Activated CD4-positive, alpha-beta T cell treated with anti-CD3 and anti-CD28 coated beads, Interleukin-2, amount 10 ng/mL, durations not matched to agents 7 days and 5 days (primary cell): Measurements from ENCODE around the gene RAD51B. TPM values are rescaled to one million over a fixed set of nuclear protein-coding genes. Genes with fewer than 3 reads are reported as not detected.

Source experiments
- CTCF ChIA-PET: fragments of 350-600 bp; sonication (Branson Sonifier 250); formaldehyde crosslinking; loops from one replicate; lab custom pipeline; 2021; ENCODE audit warnings: antibody characterized with exemption; lab: Charles Lee
- POLR2A ChIA-PET: fragments of 350-600 bp; sonication (Branson Sonifier 250); formaldehyde crosslinking; loops from one replicate; lab custom pipeline; 2021; ENCODE audit warnings: antibody characterized with exemption; lab: Charles Lee
- DNase-seq: peaks from one replicate; pipeline ENCODE4 v3.0.0-alpha.2; 2020
- H3K27ac Mint-ChIP-seq: one replicate; pipeline ENCODE4 v1.8.0; 2021; ENCODE audit warnings: mild to moderate bottlenecking, moderate library complexity, mixed read lengths
- H3K27me3 Mint-ChIP-seq: one replicate; pipeline ENCODE4 v1.8.0; 2021; ENCODE audit warnings: mixed read lengths
- H3K36me3 Mint-ChIP-seq: one replicate; pipeline ENCODE4 v1.8.0; 2021; ENCODE audit warnings: low read depth, mixed read lengths
- H3K4me1 Mint-ChIP-seq: one replicate; pipeline ENCODE4 v1.8.0; 2021; ENCODE audit warnings: mixed read lengths
- H3K4me3 Mint-ChIP-seq: one replicate; pipeline ENCODE4 v1.8.0; 2021; ENCODE audit warnings: mild to moderate bottlenecking, moderate library complexity, mixed read lengths
- H3K9me3 Mint-ChIP-seq: one replicate; pipeline ENCODE4 v1.8.0; 2021; ENCODE audit warnings: mixed read lengths
- total RNA-seq, 2 experiments: library from RNA; stranded (reverse); gene quantifications; one replicate each; pipeline ENCODE4 v1.2.3, GENCODE V29; 2021

Gene RAD51B
- total RNA-seq, 2 experiments from 2014 or later: 20.6 to 30.3 TPM

- Mint-ChIP-seq H3K4me1 (no peaks in the 10 kb centered on the region), H3K4me3 (no peak overlapping the region), H3K27me3 (no peaks in the 10 kb centered on the region), H3K9me3 (no peaks in the 10 kb centered on the region), H3K36me3 (no peaks in the 10 kb centered on the region), H3K27ac (no peak overlapping the region)
- no peak for DNase-seq
- ChIA-PET CTCF (interaction anchor here (0.7 to 1.7 kb wide), 3 partner anchors 9 to 12 kb away, joined by 3 to 5 read pairs (median 5); no protein-coding TSS in a partner anchor), POLR2A (no interaction called here)
Observed at GRCh38 chr14:68748691-68749090, 929.1 kb downstream of the RAD51B start.

GRCh38 chr14:68749487-68750475, 930.2 kb downstream of the RAD51B start:
- ChIA-PET POLR2A (no interaction called here), CTCF (interaction anchor here (0.7 kb wide), 1 partner anchor 12 kb away, joined by 3 read pairs; no protein-coding TSS in a partner anchor)

GRCh38 chr14:68752271-68753006, 932.9 kb downstream of the RAD51B start:
- Mint-ChIP-seq H3K27me3 (no peaks in the 10 kb centered on the region), H3K27ac (no peak overlapping the region), H3K4me1 (peaks cover 4% of the 10 kb centered on the region), H3K9me3 (no peaks in the 10 kb centered on the region), H3K36me3 (no peaks in the 10 kb centered on the region), H3K4me3 (no peak overlapping the region)
- POLR2A ChIA-PET: no interaction called here
- CTCF ChIA-PET: no interaction called here
- no peak for DNase-seq

More at GRCh38 chr14:68749487-68750475, 930.2 kb downstream of the RAD51B start:
- Mint-ChIP-seq H3K36me3 (no peaks in the 10 kb centered on the region), H3K27ac (no peak overlapping the region), H3K9me3 (no peaks in the 10 kb centered on the region), H3K27me3 (no peaks in the 10 kb centered on the region), H3K4me3 (no peak overlapping the region), H3K4me1 (no peaks in the 10 kb centered on the region)
- no peak for DNase-seq

GRCh38 chr14:68753690-68754089, 934.1 kb downstream of the RAD51B start:
- ChIA-PET CTCF (interaction anchor here (1.3 kb wide), 1 partner anchor 14 kb away, joined by 3 read pairs; no protein-coding TSS in a partner anchor), POLR2A (no interaction called here)
- Mint-ChIP-seq H3K4me1 (peaks cover 11% of the 10 kb centered on the region), H3K4me3 (no peak overlapping the region), H3K27ac (no peak overlapping the region), H3K36me3 (no peaks in the 10 kb centered on the region), H3K9me3 (no peaks in the 10 kb centered on the region), H3K27me3 (no peaks in the 10 kb centered on the region)
- DNase-seq: no peak

- CTCF ChIA-PET: interaction anchor here (0.8 to 1.3 kb wide), 3 partner anchors 10 to 143 kb away, joined by 3 to 4 read pairs (median 3); no protein-coding TSS in a partner anchor
Observed at GRCh38 chr14:68755016-68755353, 935.4 kb downstream of the RAD51B start.

GRCh38 chr14:68756000-68756481, 936.5 kb downstream of the RAD51B start:
- Mint-ChIP-seq H3K4me1 (peaks cover 11% of the 10 kb centered on the region), H3K27ac (no peak overlapping the region), H3K27me3 (no peaks in the 10 kb centered on the region), H3K36me3 (no peaks in the 10 kb centered on the region), H3K4me3 (no peak overlapping the region), H3K9me3 (no peaks in the 10 kb centered on the region)
- ChIA-PET POLR2A (no interaction called here), CTCF (interaction anchor here (1.3 to 1.9 kb wide), 2 partner anchors 9 to 144 kb away, joined by 4 read pairs; no protein-coding TSS in a partner anchor)
- DNase-seq: no peak

More at GRCh38 chr14:68755016-68755353, 935.4 kb downstream of the RAD51B start:
- no peak for DNase-seq
- Mint-ChIP-seq H3K4me1 (peaks cover 11% of the 10 kb centered on the region), H3K9me3 (no peaks in the 10 kb centered on the region), H3K4me3 (no peak overlapping the region), H3K27ac (no peak overlapping the region), H3K36me3 (no peaks in the 10 kb centered on the region), H3K27me3 (no peaks in the 10 kb centered on the region)
- POLR2A ChIA-PET: no interaction called here

- DNase-seq: no peak
- Mint-ChIP-seq H3K27me3 (peaks cover under 1% of the 10 kb centered on the region), H3K4me3 (no peak overlapping the region), H3K9me3 (no peaks in the 10 kb centered on the region), H3K36me3 (no peaks in the 10 kb centered on the region), H3K4me1 (peaks cover 11% of the 10 kb centered on the region), H3K27ac (no peak overlapping the region)
- CTCF ChIA-PET: interaction anchor here (0.7 to 1.9 kb wide), 4 partner anchors 8 to 31 kb away, joined by 3 to 7 read pairs (median 4); no protein-coding TSS in a partner anchor
- POLR2A ChIA-PET: no interaction called here
Observed at GRCh38 chr14:68756734-68757133, 937.2 kb downstream of the RAD51B start.

- Mint-ChIP-seq H3K9me3 (no peaks in the 10 kb centered on the region), H3K4me1 (peaks cover 11% of the 10 kb centered on the region), H3K27me3 (peaks cover 2% of the 10 kb centered on the region), H3K27ac (no peak overlapping the region), H3K4me3 (no peak overlapping the region), H3K36me3 (no peaks in the 10 kb centered on the region)
- ChIA-PET POLR2A (no interaction called here), CTCF (interaction anchor here (1.0 to 1.9 kb wide), 4 partner anchors 7 to 18 kb away, joined by 3 to 7 read pairs (median 4); no protein-coding TSS in a partner anchor)
- no peak for DNase-seq
Observed at GRCh38 chr14:68757618-68758081, 938.1 kb downstream of the RAD51B start.

- H3K27ac Mint-ChIP-seq: no peak overlapping the region
- H3K4me1 Mint-ChIP-seq: peaks cover 11% of the 10 kb centered on the region
- H3K36me3 Mint-ChIP-seq: no peaks in the 10 kb centered on the region
- H3K27me3 Mint-ChIP-seq: peaks cover 2% of the 10 kb centered on the region
- DNase-seq: no peak
- ChIA-PET POLR2A (no interaction called here), CTCF (interaction anchor here (1.2 to 1.3 kb wide), 2 partner anchors 14 to 17 kb away, joined by 3 read pairs; no protein-coding TSS in a partner anchor)
- no peak overlapping the region for H3K4me3 Mint-ChIP-seq
- no peaks in the 10 kb centered on the region for H3K9me3 Mint-ChIP-seq
Observed at GRCh38 chr14:68758301-68758700, 938.7 kb downstream of the RAD51B start.

- Mint-ChIP-seq H3K4me1 (peaks cover 11% of the 10 kb centered on the region), H3K4me3 (no peak overlapping the region), H3K27me3 (peaks cover 2% of the 10 kb centered on the region), H3K36me3 (no peaks in the 10 kb centered on the region), H3K9me3 (no peaks in the 10 kb centered on the region), H3K27ac (no peak overlapping the region)
- no peak for DNase-seq
- ChIA-PET POLR2A (no interaction called here), CTCF (interaction anchor here (1.0 to 1.2 kb wide), 2 partner anchors 18 to 25 kb away, joined by 3 read pairs; no protein-coding TSS in a partner anchor)
Observed at GRCh38 chr14:68759017-68759560, 939.5 kb downstream of the RAD51B start.

- POLR2A ChIA-PET: no interaction called here
Observed at GRCh38 chr14:68759937-68760336, 940.4 kb downstream of the RAD51B start.

GRCh38 chr14:68760761-68761160, 941.2 kb downstream of the RAD51B start:
- POLR2A ChIA-PET: no interaction called here
- CTCF ChIA-PET: interaction anchor here (0.8 to 1.6 kb wide), 5 partner anchors 9 to 28 kb away, joined by 3 to 6 read pairs (median 5); no protein-coding TSS in a partner anchor

More at GRCh38 chr14:68759937-68760336, 940.4 kb downstream of the RAD51B start:
- H3K4me1 Mint-ChIP-seq: peaks cover 15% of the 10 kb centered on the region
- H3K27me3 Mint-ChIP-seq: peaks cover 2% of the 10 kb centered on the region
- no peaks in the 10 kb centered on the region for H3K36me3 Mint-ChIP-seq
- DNase-seq: no peak
- H3K4me3 Mint-ChIP-seq: no peak overlapping the region
- H3K9me3 Mint-ChIP-seq: no peaks in the 10 kb centered on the region
- no peak overlapping the region for H3K27ac Mint-ChIP-seq
- CTCF ChIA-PET: interaction anchor here (0.8 to 1.6 kb wide), 4 partner anchors 10 to 27 kb away, joined by 3 to 6 read pairs (median 4); no protein-coding TSS in a partner anchor

More at GRCh38 chr14:68760761-68761160, 941.2 kb downstream of the RAD51B start:
- no peak overlapping the region for H3K4me3 Mint-ChIP-seq
- H3K27me3 Mint-ChIP-seq: peaks cover 2% of the 10 kb centered on the region
- H3K4me1 Mint-ChIP-seq: peaks cover 21% of the 10 kb centered on the region
- DNase-seq: no peak
- H3K36me3 Mint-ChIP-seq: no peaks in the 10 kb centered on the region
- no peaks in the 10 kb centered on the region for H3K9me3 Mint-ChIP-seq
- H3K27ac Mint-ChIP-seq: no peak overlapping the region
